Adrenal gland (tissue), 5 donors: ENCODE results near the gene PNLDC1.

Source experiments
- POLR2A ChIP-seq, 2 donors: fragments of 450-650 bp; IDR thresholded peaks; one replicate each; pipeline ENCODE4 v1.6.1; 2017; ENCODE audit warnings: antibody characterized with exemption in 2 of 2, mild to moderate bottlenecking in 2 of 2, moderate library complexity in 1 of 2
- TF ChIP-seq, protein P1 (sequence below), 6 experiments: fragments of 450-650 bp in 4 of 6; fragments of 200-600 bp in 2 of 6; sonication (generic) in 1 of 6; IDR thresholded peaks; 1 replicate in 5 of 6; 2 replicates in 1 of 6; pipeline versions ENCODE4 v1.5.1 to v1.8.0; 2016 to 2021; ENCODE audit warnings: antibody characterized with exemption in 6 of 6, mild to moderate bottlenecking in 2 of 6, moderate library complexity in 1 of 6
- donor health status: DM: no; HTN: no; CAD: no.

DNA sequence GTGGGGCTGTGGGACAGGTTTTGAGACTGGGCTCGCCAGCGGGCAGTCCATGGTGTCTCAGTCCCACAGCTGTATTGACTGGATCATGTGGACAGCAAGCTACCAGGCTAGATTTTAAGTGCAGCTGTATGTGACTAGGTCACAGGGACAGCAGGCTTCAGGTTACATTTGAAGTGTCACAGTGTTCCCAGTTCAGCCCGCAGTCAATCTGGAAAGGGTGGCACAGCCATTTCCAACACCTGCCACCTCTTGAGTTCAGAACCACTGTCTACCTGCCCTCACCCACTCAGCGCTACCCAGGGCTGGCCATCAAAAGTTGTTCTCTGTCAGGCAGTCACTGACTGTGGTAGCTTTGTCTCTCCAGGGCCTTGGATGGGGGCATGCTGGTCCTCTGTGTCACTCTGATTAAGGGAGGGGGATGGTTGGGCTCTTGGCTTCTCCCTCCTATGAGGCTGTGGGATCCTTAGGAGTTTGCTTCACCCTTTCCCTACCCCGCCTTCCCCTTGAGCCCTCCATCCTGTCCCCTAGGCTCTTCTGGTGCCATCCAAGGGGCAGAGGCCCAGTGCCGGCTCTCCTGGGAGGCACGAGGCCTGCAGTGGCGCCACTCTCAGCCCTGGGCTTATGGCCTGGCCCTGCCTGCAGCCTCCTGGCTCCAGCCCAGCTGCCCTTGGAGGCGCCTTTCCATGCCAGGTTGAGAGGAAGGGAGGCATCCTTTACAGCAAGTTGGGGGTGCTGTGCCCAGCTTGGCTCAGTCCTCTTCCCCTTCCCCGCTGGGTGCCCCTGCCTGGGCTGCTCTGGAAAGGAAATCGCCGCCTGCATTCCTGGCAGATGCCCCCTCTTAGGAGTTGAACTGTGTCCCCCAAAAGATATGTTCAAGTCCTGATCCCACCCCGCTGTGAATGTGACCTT lies 44.9 kb downstream of the PNLDC1 start:
- TF ChIP-seq, protein P1, sequence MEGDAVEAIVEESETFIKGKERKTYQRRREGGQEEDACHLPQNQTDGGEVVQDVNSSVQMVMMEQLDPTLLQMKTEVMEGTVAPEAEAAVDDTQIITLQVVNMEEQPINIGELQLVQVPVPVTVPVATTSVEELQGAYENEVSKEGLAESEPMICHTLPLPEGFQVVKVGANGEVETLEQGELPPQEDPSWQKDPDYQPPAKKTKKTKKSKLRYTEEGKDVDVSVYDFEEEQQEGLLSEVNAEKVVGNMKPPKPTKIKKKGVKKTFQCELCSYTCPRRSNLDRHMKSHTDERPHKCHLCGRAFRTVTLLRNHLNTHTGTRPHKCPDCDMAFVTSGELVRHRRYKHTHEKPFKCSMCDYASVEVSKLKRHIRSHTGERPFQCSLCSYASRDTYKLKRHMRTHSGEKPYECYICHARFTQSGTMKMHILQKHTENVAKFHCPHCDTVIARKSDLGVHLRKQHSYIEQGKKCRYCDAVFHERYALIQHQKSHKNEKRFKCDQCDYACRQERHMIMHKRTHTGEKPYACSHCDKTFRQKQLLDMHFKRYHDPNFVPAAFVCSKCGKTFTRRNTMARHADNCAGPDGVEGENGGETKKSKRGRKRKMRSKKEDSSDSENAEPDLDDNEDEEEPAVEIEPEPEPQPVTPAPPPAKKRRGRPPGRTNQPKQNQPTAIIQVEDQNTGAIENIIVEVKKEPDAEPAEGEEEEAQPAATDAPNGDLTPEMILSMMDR (IDR thresholded peaks at IDR 0.05), result no peak
- TF ChIP-seq POLR2A (IDR thresholded peaks at IDR 0.05), result no peak
